ENCODE measurements around the gene METRN.

Gene METRN

DNA sequence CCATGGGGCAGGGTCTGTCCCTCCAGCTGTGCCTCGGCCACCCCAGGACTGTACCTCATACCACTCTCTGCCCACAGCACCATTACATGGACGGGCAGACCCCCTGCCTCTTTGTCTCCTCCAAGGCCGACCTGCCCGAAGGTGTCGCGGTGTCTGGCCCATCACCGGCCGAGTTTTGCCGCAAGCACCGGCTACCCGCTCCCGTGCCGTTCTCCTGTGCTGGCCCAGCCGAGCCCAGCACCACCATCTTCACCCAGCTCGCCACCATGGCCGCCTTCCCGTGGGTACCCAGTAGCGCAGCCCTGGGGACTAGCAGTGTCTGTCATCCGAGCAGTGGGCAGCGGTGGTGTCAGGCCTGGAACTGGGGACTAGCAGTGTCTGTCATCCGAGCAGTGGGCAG, 42.1 kb upstream of the METRN start:
- Histone ChIP-seq H3K27me3 (ENCODE audit: insufficient read depth, low read length, poor library complexity, severe bottlenecking) (no peaks in the 10 kb centered on the region), H3K9me3 (ENCODE audit: insufficient read depth, low read depth, low read length) (no peaks in the 10 kb centered on the region), H4K20me1 (ENCODE audit: insufficient read depth, low read length, poor library complexity, severe bottlenecking) (no peaks in the 10 kb centered on the region), H3K9me2 (replicated peaks; ENCODE audit: low read depth, low read length) (no peaks in the 10 kb centered on the region), H3K9ac (ENCODE audit: low read depth, low read length, poor library complexity, severe bottlenecking) (no peak overlapping the region), H3K36me3 (ENCODE audit: insufficient read depth, low read length) (no peaks in the 10 kb centered on the region), H3K4me1 (ENCODE audit: insufficient read depth, low read length, poor library complexity, severe bottlenecking) (no peaks in the 10 kb centered on the region), H3K4me2 (ENCODE audit: low read depth, low read length, poor library complexity, severe bottlenecking) (no peak overlapping the region), H3K79me2 (ENCODE audit: insufficient read depth, low read length) (peaks cover 17% of the 10 kb centered on the region; the same call in 1 of the 2 replicates), H3F3A (ENCODE audit: low read depth) (no peaks in the 10 kb centered on the region), H3K4me3 (ENCODE audit: low read length, poor library complexity, severe bottlenecking) (no peak overlapping the region), H2AFZ (ENCODE audit: low read length) (no peak overlapping the region)
- TF ChIP-seq, protein P1, sequence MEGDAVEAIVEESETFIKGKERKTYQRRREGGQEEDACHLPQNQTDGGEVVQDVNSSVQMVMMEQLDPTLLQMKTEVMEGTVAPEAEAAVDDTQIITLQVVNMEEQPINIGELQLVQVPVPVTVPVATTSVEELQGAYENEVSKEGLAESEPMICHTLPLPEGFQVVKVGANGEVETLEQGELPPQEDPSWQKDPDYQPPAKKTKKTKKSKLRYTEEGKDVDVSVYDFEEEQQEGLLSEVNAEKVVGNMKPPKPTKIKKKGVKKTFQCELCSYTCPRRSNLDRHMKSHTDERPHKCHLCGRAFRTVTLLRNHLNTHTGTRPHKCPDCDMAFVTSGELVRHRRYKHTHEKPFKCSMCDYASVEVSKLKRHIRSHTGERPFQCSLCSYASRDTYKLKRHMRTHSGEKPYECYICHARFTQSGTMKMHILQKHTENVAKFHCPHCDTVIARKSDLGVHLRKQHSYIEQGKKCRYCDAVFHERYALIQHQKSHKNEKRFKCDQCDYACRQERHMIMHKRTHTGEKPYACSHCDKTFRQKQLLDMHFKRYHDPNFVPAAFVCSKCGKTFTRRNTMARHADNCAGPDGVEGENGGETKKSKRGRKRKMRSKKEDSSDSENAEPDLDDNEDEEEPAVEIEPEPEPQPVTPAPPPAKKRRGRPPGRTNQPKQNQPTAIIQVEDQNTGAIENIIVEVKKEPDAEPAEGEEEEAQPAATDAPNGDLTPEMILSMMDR (conservative IDR thresholded peaks at IDR 0.05; ENCODE audit: low read length) = no peak
- no peak for TF ChIP-seq EZH2phosphoT487 (IDR thresholded peaks at IDR 0.05; ENCODE audit: borderline replicate concordance)

DNA sequence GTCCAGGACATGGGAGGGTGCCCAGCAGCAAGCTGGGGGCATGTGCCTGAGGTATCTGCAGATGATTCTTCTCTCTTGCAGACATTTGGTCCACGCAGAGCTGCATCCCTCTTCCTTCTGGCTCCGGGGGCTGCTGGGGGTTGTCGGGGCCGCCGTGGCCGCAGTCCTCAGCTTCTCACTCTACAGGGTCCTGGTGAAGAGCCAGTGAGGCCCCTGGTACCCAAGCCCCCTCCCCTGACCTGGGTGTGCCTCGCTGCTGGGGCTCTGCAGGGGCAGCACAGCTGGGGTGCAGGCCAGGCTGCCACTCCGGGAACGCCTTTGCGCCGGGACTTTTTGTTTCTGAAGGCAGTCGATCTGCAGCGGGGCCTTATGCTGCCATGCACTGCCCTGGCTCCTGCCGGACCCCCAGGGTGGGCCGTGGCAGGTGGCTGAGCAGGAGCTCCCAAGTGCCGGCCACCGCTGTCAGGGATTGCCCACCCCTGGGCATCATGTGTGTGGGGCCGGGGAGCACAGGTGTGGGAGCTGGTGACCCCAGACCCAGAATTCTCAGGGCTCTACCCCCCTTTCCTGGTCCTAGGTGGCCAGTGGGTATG, 41.4 kb upstream of the METRN start:
- no peaks in the 10 kb centered on the region for H3K9me3 ChIP-seq (ENCODE audit: insufficient read depth, low read depth, low read length)
- H2AFZ ChIP-seq (ENCODE audit: low read length) = no peak overlapping the region
- H3K4me2 ChIP-seq (ENCODE audit: low read depth, low read length, poor library complexity, severe bottlenecking) = no peak overlapping the region
- TF ChIP-seq, protein P1 (conservative IDR thresholded peaks at IDR 0.05; ENCODE audit: low read length) = no peak
- TF ChIP-seq EZH2phosphoT487 (IDR thresholded peaks at IDR 0.05; ENCODE audit: borderline replicate concordance) = no peak
- no peaks in the 10 kb centered on the region for H3F3A ChIP-seq (ENCODE audit: low read depth)
- H3K27me3 ChIP-seq (ENCODE audit: insufficient read depth, low read length, poor library complexity, severe bottlenecking) = no peaks in the 10 kb centered on the region
- no peak overlapping the region for H3K4me3 ChIP-seq (ENCODE audit: low read length, poor library complexity, severe bottlenecking)
- no peaks in the 10 kb centered on the region for H3K9me2 ChIP-seq (replicated peaks; ENCODE audit: low read depth, low read length)
- H3K79me2 ChIP-seq (ENCODE audit: insufficient read depth, low read length) = peaks cover 11% of the 10 kb centered on the region; the same call in 1 of the 2 replicates
- no peaks in the 10 kb centered on the region for H3K36me3 ChIP-seq (ENCODE audit: insufficient read depth, low read length)
- H4K20me1 ChIP-seq (ENCODE audit: insufficient read depth, low read length, poor library complexity, severe bottlenecking) = no peaks in the 10 kb centered on the region
- H3K4me1 ChIP-seq (ENCODE audit: insufficient read depth, low read length, poor library complexity, severe bottlenecking) = no peaks in the 10 kb centered on the region
- no peak overlapping the region for H3K9ac ChIP-seq (ENCODE audit: low read depth, low read length, poor library complexity, severe bottlenecking)

- Histone ChIP-seq H2AFZ (ENCODE audit: low read length) (no peak overlapping the region), H3F3A (ENCODE audit: low read depth) (no peaks in the 10 kb centered on the region), H3K4me3 (ENCODE audit: low read length, poor library complexity, severe bottlenecking) (no peak overlapping the region), H3K36me3 (ENCODE audit: insufficient read depth, low read length) (no peaks in the 10 kb centered on the region), H3K9me3 (ENCODE audit: insufficient read depth, low read depth, low read length) (no peaks in the 10 kb centered on the region), H3K27me3 (ENCODE audit: insufficient read depth, low read length, poor library complexity, severe bottlenecking) (no peaks in the 10 kb centered on the region), H3K4me1 (ENCODE audit: insufficient read depth, low read length, poor library complexity, severe bottlenecking) (peaks cover 2% of the 10 kb centered on the region), H3K79me2 (ENCODE audit: insufficient read depth, low read length) (peaks cover 3% of the 10 kb centered on the region; the same call in 1 of the 2 replicates), H3K4me2 (ENCODE audit: low read depth, low read length, poor library complexity, severe bottlenecking) (no peak overlapping the region), H3K9me2 (replicated peaks; ENCODE audit: low read depth, low read length) (no peaks in the 10 kb centered on the region), H4K20me1 (ENCODE audit: insufficient read depth, low read length, poor library complexity, severe bottlenecking) (no peaks in the 10 kb centered on the region), H3K9ac (ENCODE audit: low read depth, low read length, poor library complexity, severe bottlenecking) (no peak overlapping the region)
- no peak for TF ChIP-seq EZH2phosphoT487 (IDR thresholded peaks at IDR 0.05; ENCODE audit: borderline replicate concordance)
- TF ChIP-seq, protein P1 (conservative IDR thresholded peaks at IDR 0.05; ENCODE audit: low read length) = no peak
Measured at GRCh38 chr16:674214-674881, 40.6 kb upstream of the METRN start.

Measured in Loucy (cell line).